Measurements from ENCODE around the gene ADISSP.

- TF ChIP-seq POLR2AphosphoS5 (IDR thresholded peaks at IDR 0.05; ENCODE audit: low read depth, low read length) (no peak), REST (IDR thresholded peaks at IDR 0.05; ENCODE audit: insufficient read depth in 1 of 2, low read depth in 2 of 2, low read length in 2 of 2) (no peak), TAF1 (IDR thresholded peaks at IDR 0.05; ENCODE audit: borderline replicate concordance, insufficient read depth, low read length) (no peak), SIN3A (IDR thresholded peaks at IDR 0.05; ENCODE audit: borderline replicate concordance, insufficient read depth, low read length) (no peak), FOXP2 (optimal IDR thresholded peaks at IDR 0.05; ENCODE audit: borderline replicate concordance, extremely low read depth, extremely low read length, insufficient read depth) (no peak)
These were observed 55.2 kb downstream of the ADISSP start, which contains the start of gene SIGLEC1 for GRCh38 chr20:3712279-3712873.
